ENCODE measurements around the gene PRSS16.

Gene PRSS16

GRCh38 chr6:27248783-27249182 is 1.3 kb downstream of the PRSS16 start:
- Histone ChIP-seq H3K79me2 (ENCODE audit: insufficient read depth, low read length) (no peaks in the 10 kb centered on the region), H3K4me3 (ENCODE audit: low read depth, low read length, poor library complexity, severe bottlenecking) (no peak overlapping the region), H3F3A (ENCODE audit: insufficient read depth, low read length) (no peaks in the 10 kb centered on the region), H3K27ac (ENCODE audit: low read depth, low read length, poor library complexity, severe bottlenecking) (no peak overlapping the region), H3K9ac (ENCODE audit: low read length) (no peak overlapping the region), H4K20me1 (ENCODE audit: insufficient read depth, low read length) (no peaks in the 10 kb centered on the region), H3K27me3 (ENCODE audit: insufficient read depth, low read length) (no peaks in the 10 kb centered on the region), H3K4me1 (ENCODE audit: insufficient read depth, low read length, severe bottlenecking) (peaks cover 17% of the 10 kb centered on the region), H3K9me3 (ENCODE audit: low read length) (no peaks in the 10 kb centered on the region), H3K4me2 (ENCODE audit: low read length) (no peak overlapping the region), H2AFZ (ENCODE audit: low read length) (no peak overlapping the region), H3K36me3 (ENCODE audit: insufficient read depth, low read length) (no peaks in the 10 kb centered on the region), H3K9me2 (ENCODE audit: low read depth, low read length) (no peaks in the 10 kb centered on the region)
- no peak for TF ChIP-seq CTCF (IDR thresholded peaks at IDR 0.05; ENCODE audit: low read length)
- no peak for TF ChIP-seq EZH2 (IDR thresholded peaks at IDR 0.05; ENCODE audit: borderline replicate concordance, low read length)

GRCh38 chr6:27250277-27251111 is 3.0 kb downstream of the PRSS16 start:
- H3F3A ChIP-seq (ENCODE audit: insufficient read depth, low read length), result no peaks in the 10 kb centered on the region
- no peaks in the 10 kb centered on the region for H4K20me1 ChIP-seq (ENCODE audit: insufficient read depth, low read length)
- H3K9me2 ChIP-seq (ENCODE audit: low read depth, low read length), result no peaks in the 10 kb centered on the region
- no peak overlapping the region for H3K27ac ChIP-seq (ENCODE audit: low read depth, low read length, poor library complexity, severe bottlenecking)
- H3K4me2 ChIP-seq (ENCODE audit: low read length), result peak overlapping the region; percentile 68
- no peaks in the 10 kb centered on the region for H3K79me2 ChIP-seq (ENCODE audit: insufficient read depth, low read length)
- peak overlapping the region; percentile 56; the same call in 1 of the 2 replicates for H2AFZ ChIP-seq (ENCODE audit: low read length)
- no peaks in the 10 kb centered on the region for H3K27me3 ChIP-seq (ENCODE audit: insufficient read depth, low read length)
- peak overlapping the region; percentile 70 for H3K9ac ChIP-seq (ENCODE audit: low read length)
- no peaks in the 10 kb centered on the region for H3K9me3 ChIP-seq (ENCODE audit: low read length)
- no peaks in the 10 kb centered on the region for H3K36me3 ChIP-seq (ENCODE audit: insufficient read depth, low read length)
- peak overlapping the region; percentile 71 for H3K4me3 ChIP-seq (ENCODE audit: low read depth, low read length, poor library complexity, severe bottlenecking)
- peaks cover 17% of the 10 kb centered on the region for H3K4me1 ChIP-seq (ENCODE audit: insufficient read depth, low read length, severe bottlenecking)
- TF ChIP-seq EZH2 (IDR thresholded peaks at IDR 0.05; ENCODE audit: borderline replicate concordance, low read length) (no peak), CTCF (IDR thresholded peaks at IDR 0.05; ENCODE audit: low read length) (no peak)

GRCh38 chr6:27251112-27251605 is 3.7 kb downstream of the PRSS16 start:
- no peak for TF ChIP-seq EZH2 (IDR thresholded peaks at IDR 0.05; ENCODE audit: borderline replicate concordance, low read length)
- TF ChIP-seq CTCF (IDR thresholded peaks at IDR 0.05; ENCODE audit: low read length), result no peak
- Histone ChIP-seq H3K9ac (ENCODE audit: low read length) (peak overlapping the region; percentile 70), H3K27ac (ENCODE audit: low read depth, low read length, poor library complexity, severe bottlenecking) (peak overlapping the region; percentile 36), H3K36me3 (ENCODE audit: insufficient read depth, low read length) (no peaks in the 10 kb centered on the region), H3K79me2 (ENCODE audit: insufficient read depth, low read length) (no peaks in the 10 kb centered on the region), H3K27me3 (ENCODE audit: insufficient read depth, low read length) (no peaks in the 10 kb centered on the region), H3K9me2 (ENCODE audit: low read depth, low read length) (no peaks in the 10 kb centered on the region), H3K4me2 (ENCODE audit: low read length) (peak overlapping the region; percentile 68), H3F3A (ENCODE audit: insufficient read depth, low read length) (no peaks in the 10 kb centered on the region), H3K4me3 (ENCODE audit: low read depth, low read length, poor library complexity, severe bottlenecking) (peak overlapping the region; percentile 71), H3K9me3 (ENCODE audit: low read length) (no peaks in the 10 kb centered on the region), H3K4me1 (ENCODE audit: insufficient read depth, low read length, severe bottlenecking) (peaks cover 17% of the 10 kb centered on the region), H4K20me1 (ENCODE audit: insufficient read depth, low read length) (no peaks in the 10 kb centered on the region), H2AFZ (ENCODE audit: low read length) (peak overlapping the region; percentile 56; the same call in 1 of the 2 replicates)
